ENCODE measurements around the gene RARG. TPM values are rescaled to one million over a fixed set of nuclear protein-coding genes. Genes with fewer than 3 reads are reported as not detected.

RARG gene
- total RNA-seq, 1 donor from 2014 or later, result 21.7 TPM

DNA sequence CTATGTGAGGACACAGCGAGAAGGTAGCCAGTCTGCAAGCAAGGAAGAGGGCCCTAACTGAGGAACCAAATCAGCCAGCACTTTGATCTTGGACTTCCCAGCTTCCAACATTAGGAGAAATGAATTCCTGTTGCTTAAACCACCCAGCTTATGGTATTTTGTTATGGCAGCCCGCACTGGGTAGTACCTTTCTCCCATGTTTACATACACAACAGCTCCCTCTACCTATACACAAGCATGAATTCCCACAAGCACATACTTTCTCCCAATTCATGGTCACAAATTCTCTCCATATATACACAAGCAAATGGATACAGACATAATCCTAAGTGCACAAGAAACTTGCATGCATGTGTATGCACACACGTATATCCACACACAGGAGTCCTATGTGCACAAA, 32.3 kb downstream of the RARG start:
- peaks cover 9% of the 10 kb centered on the region for H3K4me1 Mint-ChIP-seq (ENCODE audit: low read depth)
- no peaks in the 10 kb centered on the region for H3K9me3 Mint-ChIP-seq (ENCODE audit: low read depth)
- no peak overlapping the region for H3K27ac Mint-ChIP-seq (ENCODE audit: unreplicated experiment)
- H3K27me3 Mint-ChIP-seq (ENCODE audit: low read depth), result peaks cover 7% of the 10 kb centered on the region
- TF ChIP-seq, protein P1, sequence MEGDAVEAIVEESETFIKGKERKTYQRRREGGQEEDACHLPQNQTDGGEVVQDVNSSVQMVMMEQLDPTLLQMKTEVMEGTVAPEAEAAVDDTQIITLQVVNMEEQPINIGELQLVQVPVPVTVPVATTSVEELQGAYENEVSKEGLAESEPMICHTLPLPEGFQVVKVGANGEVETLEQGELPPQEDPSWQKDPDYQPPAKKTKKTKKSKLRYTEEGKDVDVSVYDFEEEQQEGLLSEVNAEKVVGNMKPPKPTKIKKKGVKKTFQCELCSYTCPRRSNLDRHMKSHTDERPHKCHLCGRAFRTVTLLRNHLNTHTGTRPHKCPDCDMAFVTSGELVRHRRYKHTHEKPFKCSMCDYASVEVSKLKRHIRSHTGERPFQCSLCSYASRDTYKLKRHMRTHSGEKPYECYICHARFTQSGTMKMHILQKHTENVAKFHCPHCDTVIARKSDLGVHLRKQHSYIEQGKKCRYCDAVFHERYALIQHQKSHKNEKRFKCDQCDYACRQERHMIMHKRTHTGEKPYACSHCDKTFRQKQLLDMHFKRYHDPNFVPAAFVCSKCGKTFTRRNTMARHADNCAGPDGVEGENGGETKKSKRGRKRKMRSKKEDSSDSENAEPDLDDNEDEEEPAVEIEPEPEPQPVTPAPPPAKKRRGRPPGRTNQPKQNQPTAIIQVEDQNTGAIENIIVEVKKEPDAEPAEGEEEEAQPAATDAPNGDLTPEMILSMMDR (IDR thresholded peaks at IDR 0.05), result no peak
- H3K4me3 Mint-ChIP-seq (ENCODE audit: unreplicated experiment), result no peak overlapping the region
- DNase-seq (ENCODE audit: low spot score), result no peak
- H3K36me3 Mint-ChIP-seq (ENCODE audit: low read depth), result no peaks in the 10 kb centered on the region

- H3K27ac Mint-ChIP-seq (ENCODE audit: unreplicated experiment), result no peak overlapping the region
- no peak overlapping the region for H3K4me3 Mint-ChIP-seq (ENCODE audit: unreplicated experiment)
- no peaks in the 10 kb centered on the region for H3K36me3 Mint-ChIP-seq (ENCODE audit: low read depth)
- TF ChIP-seq, protein P1 (IDR thresholded peaks at IDR 0.05), result no peak
- H3K27me3 Mint-ChIP-seq (ENCODE audit: low read depth), result peaks cover 7% of the 10 kb centered on the region
- no peak for DNase-seq (ENCODE audit: low spot score)
- no peaks in the 10 kb centered on the region for H3K9me3 Mint-ChIP-seq (ENCODE audit: low read depth)
- H3K4me1 Mint-ChIP-seq (ENCODE audit: low read depth), result peaks cover 9% of the 10 kb centered on the region
Measured at GRCh38 chr12:53198486-53199110, 33.4 kb downstream of the RARG start.

- Mint-ChIP-seq H3K9me3 (ENCODE audit: low read depth) (no peaks in the 10 kb centered on the region), H3K4me3 (ENCODE audit: unreplicated experiment) (no peak overlapping the region), H3K4me1 (ENCODE audit: low read depth) (peaks cover 9% of the 10 kb centered on the region), H3K36me3 (ENCODE audit: low read depth) (no peaks in the 10 kb centered on the region), H3K27ac (ENCODE audit: unreplicated experiment) (no peak overlapping the region), H3K27me3 (ENCODE audit: low read depth) (peaks cover 13% of the 10 kb centered on the region)
- DNase-seq (ENCODE audit: low spot score), result no peak
- TF ChIP-seq, protein P1 (IDR thresholded peaks at IDR 0.05), result no peak
Measured at GRCh38 chr12:53197011-53197640, 34.9 kb downstream of the RARG start.

GRCh38 chr12:53196486-53196885, 35.5 kb downstream of the RARG start:
- TF ChIP-seq, protein P1 (IDR thresholded peaks at IDR 0.05), result no peak
- H3K27me3 Mint-ChIP-seq (ENCODE audit: low read depth), result peaks cover 13% of the 10 kb centered on the region
- H3K4me3 Mint-ChIP-seq (ENCODE audit: unreplicated experiment), result no peak overlapping the region
- no peak for DNase-seq (ENCODE audit: low spot score)
- H3K27ac Mint-ChIP-seq (ENCODE audit: unreplicated experiment), result no peak overlapping the region
- peaks cover 9% of the 10 kb centered on the region for H3K4me1 Mint-ChIP-seq (ENCODE audit: low read depth)
- no peaks in the 10 kb centered on the region for H3K9me3 Mint-ChIP-seq (ENCODE audit: low read depth)
- no peaks in the 10 kb centered on the region for H3K36me3 Mint-ChIP-seq (ENCODE audit: low read depth)

- Mint-ChIP-seq H3K36me3 (ENCODE audit: low read depth) (no peaks in the 10 kb centered on the region), H3K4me3 (ENCODE audit: unreplicated experiment) (no peak overlapping the region), H3K27me3 (ENCODE audit: low read depth) (peaks cover 13% of the 10 kb centered on the region), H3K27ac (ENCODE audit: unreplicated experiment) (no peak overlapping the region), H3K4me1 (ENCODE audit: low read depth) (peaks cover 3% of the 10 kb centered on the region), H3K9me3 (ENCODE audit: low read depth) (no peaks in the 10 kb centered on the region)
- no peak for DNase-seq (ENCODE audit: low spot score)
- TF ChIP-seq, protein P1 (IDR thresholded peaks at IDR 0.05), result no peak
Measured at GRCh38 chr12:53195516-53196420, 36.2 kb downstream of the RARG start.

All from chondrocyte (in vitro differentiated cells).